HL-60 (cell line): ENCODE measurements around the gene GBP1.

ENCODE experiments used
- DNase-seq, 2 experiments: peaks; one replicate each; pipeline ENCODE4 v3.0.0-alpha.2; 2010 to 2020; ENCODE audit warnings: low read depth in 1 of 2, low spot score in 1 of 2
- H3K27ac ChIP-seq: fragments of 250-450 bp; sonication (Bioruptor Pico); replicated peaks from 2 replicates; pipeline ENCODE4 v1.5.1; 2020; ENCODE audit warnings: mild to moderate bottlenecking, moderate library complexity
- H3K27me3 ChIP-seq: fragments of 250-450 bp; sonication (Bioruptor Pico); 2 replicates; pipeline ENCODE4 v1.5.1; 2021; ENCODE audit warnings: mild to moderate bottlenecking, moderate library complexity; ENCODE audit not compliant: insufficient read depth, poor library complexity, severe bottlenecking
- H3K4me3 ChIP-seq: replicated peaks from 2 replicates; pipeline ENCODE4 v1.5.1; 2011; ENCODE audit warnings: mild to moderate bottlenecking, control low read depth, low read length; ENCODE audit not compliant: insufficient read depth
- GABPA ChIP-seq: IDR thresholded peaks from 2 replicates; pipeline ENCODE4 v1.6.1; 2012; ENCODE audit warnings: low read depth
- POLR2AphosphoS5 ChIP-seq: IDR thresholded peaks from 2 replicates; pipeline ENCODE4 v1.6.1; 2012; ENCODE audit warnings: low read depth
- SPI1 ChIP-seq: IDR thresholded peaks from 2 replicates; pipeline ENCODE4 v1.6.1; 2012; ENCODE audit warnings: low read depth, mild to moderate bottlenecking, borderline replicate concordance
- TF ChIP-seq, protein P1 (sequence below): IDR thresholded peaks from 2 replicates; pipeline ENCODE4 v1.6.1; 2012; ENCODE audit warnings: low read depth; ENCODE audit not compliant: insufficient replicate concordance
- TF ChIP-seq, protein P2 (sequence below): IDR thresholded peaks from one replicate; pipeline ENCODE4 v1.5.1; 2011; ENCODE audit warnings: low read length, control low read depth, inconsistent platforms; ENCODE audit not compliant: insufficient read depth

Gene GBP1

DNA sequence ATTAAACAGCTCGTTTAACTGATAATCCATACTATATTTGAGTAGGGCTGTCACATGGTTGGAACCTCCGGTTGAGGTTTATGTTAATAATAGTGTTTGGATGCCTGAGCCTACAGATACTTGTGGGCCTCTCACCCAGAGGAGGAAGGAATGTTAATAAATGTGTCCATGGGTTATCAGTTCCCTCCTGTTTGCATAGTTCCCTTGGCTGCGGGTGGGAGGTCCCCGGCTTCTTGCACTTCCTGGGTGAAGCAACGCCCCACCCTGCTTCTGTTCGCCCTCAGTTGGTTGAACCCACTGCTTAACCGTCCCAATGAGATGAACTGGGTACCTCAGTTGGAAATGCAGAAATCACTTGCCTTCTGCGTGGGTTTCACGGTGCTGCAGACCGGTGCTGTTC, 23.6 kb upstream of the GBP1 start:
- no peak for DNase-seq
- H3K27ac ChIP-seq = no peak overlapping the region
- TF ChIP-seq, protein P1, sequence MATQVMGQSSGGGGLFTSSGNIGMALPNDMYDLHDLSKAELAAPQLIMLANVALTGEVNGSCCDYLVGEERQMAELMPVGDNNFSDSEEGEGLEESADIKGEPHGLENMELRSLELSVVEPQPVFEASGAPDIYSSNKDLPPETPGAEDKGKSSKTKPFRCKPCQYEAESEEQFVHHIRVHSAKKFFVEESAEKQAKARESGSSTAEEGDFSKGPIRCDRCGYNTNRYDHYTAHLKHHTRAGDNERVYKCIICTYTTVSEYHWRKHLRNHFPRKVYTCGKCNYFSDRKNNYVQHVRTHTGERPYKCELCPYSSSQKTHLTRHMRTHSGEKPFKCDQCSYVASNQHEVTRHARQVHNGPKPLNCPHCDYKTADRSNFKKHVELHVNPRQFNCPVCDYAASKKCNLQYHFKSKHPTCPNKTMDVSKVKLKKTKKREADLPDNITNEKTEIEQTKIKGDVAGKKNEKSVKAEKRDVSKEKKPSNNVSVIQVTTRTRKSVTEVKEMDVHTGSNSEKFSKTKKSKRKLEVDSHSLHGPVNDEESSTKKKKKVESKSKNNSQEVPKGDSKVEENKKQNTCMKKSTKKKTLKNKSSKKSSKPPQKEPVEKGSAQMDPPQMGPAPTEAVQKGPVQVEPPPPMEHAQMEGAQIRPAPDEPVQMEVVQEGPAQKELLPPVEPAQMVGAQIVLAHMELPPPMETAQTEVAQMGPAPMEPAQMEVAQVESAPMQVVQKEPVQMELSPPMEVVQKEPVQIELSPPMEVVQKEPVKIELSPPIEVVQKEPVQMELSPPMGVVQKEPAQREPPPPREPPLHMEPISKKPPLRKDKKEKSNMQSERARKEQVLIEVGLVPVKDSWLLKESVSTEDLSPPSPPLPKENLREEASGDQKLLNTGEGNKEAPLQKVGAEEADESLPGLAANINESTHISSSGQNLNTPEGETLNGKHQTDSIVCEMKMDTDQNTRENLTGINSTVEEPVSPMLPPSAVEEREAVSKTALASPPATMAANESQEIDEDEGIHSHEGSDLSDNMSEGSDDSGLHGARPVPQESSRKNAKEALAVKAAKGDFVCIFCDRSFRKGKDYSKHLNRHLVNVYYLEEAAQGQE = no peak
- TF ChIP-seq GABPA = no peak
- H3K27me3 ChIP-seq = no peaks in the 10 kb centered on the region
- H3K4me3 ChIP-seq = no peak overlapping the region

DNA sequence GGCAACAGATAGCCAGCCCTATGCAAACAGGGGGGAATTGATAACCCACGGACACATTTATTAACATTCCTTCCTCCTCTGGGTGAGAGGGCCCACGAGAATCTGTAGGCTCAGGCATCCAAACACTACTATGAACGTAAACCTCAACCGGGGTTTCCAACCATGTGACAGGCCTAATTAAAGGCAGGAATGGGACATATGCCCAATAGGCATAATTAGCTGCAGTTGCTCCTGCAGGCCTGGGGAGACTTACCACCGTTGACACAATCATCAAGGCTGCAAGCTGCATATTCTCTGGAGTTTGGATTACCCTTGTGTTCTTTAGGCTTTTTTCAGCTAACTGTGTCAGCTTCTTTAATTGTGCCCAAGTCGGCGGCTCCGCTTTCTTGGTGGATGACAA, 22.2 kb upstream of the GBP1 start:
- DNase-seq = no peak
- TF ChIP-seq POLR2AphosphoS5 = no peak
- no peak for TF ChIP-seq SPI1
- TF ChIP-seq, protein P1 = no peak
- TF ChIP-seq, protein P2, sequence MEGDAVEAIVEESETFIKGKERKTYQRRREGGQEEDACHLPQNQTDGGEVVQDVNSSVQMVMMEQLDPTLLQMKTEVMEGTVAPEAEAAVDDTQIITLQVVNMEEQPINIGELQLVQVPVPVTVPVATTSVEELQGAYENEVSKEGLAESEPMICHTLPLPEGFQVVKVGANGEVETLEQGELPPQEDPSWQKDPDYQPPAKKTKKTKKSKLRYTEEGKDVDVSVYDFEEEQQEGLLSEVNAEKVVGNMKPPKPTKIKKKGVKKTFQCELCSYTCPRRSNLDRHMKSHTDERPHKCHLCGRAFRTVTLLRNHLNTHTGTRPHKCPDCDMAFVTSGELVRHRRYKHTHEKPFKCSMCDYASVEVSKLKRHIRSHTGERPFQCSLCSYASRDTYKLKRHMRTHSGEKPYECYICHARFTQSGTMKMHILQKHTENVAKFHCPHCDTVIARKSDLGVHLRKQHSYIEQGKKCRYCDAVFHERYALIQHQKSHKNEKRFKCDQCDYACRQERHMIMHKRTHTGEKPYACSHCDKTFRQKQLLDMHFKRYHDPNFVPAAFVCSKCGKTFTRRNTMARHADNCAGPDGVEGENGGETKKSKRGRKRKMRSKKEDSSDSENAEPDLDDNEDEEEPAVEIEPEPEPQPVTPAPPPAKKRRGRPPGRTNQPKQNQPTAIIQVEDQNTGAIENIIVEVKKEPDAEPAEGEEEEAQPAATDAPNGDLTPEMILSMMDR = no peak
- no peak for TF ChIP-seq GABPA
- H3K27ac ChIP-seq = no peak overlapping the region
- H3K4me3 ChIP-seq = no peak overlapping the region
- no peaks in the 10 kb centered on the region for H3K27me3 ChIP-seq

DNA sequence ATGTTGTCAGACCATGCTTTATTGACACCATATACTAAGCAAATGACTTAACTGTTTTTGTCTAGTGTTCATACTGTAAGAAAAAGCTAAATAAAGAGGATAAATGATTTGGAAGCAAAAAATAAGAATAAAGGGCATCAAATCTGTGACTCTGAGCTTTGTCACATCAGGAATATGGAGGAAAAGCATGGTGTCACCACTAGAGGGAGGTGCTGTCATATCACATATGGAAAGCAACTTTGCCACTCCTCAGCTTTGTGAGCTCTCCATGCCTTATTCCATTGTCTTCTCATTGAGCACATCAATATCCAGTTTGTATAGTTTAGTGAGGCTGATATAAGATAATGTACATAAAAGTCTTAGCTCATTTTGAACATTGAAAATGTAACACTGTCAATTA, 20.8 kb upstream of the GBP1 start:
- H3K27ac ChIP-seq = no peak overlapping the region
- H3K27me3 ChIP-seq = no peaks in the 10 kb centered on the region
- no peak overlapping the region for H3K4me3 ChIP-seq
- TF ChIP-seq GABPA (no peak), SPI1 (no peak), POLR2AphosphoS5 (no peak)
- TF ChIP-seq, protein P1 = no peak
- TF ChIP-seq, protein P2 = no peak
- DNase-seq = no peak

DNA sequence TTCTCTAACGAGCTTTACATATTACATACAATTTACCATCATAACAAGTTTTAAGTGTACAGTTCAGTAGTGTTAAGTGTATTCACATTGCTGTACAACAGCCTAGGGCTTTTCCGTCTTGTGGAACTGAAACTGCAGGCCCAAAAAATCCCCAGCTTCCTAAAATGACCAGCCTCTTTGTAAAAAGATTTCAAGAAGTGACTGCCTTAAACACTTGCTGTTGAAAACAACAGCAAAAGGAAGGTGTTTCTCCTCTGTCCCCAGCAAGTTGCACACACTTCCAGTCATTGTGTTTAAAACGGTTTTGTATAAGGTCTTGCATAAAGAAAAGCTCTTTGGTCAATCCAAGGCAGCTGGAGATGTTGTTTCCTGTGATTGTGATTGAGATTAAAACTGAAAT, 16.0 kb upstream of the GBP1 start:
- DNase-seq = no peak

More for the DNA sequence above, 16.0 kb upstream of the GBP1 start:
- no peaks in the 10 kb centered on the region for H3K27me3 ChIP-seq
- no peak for TF ChIP-seq SPI1
- TF ChIP-seq, protein P2 = no peak
- TF ChIP-seq POLR2AphosphoS5 = no peak
- no peak for TF ChIP-seq GABPA
- TF ChIP-seq, protein P1 = no peak
- H3K4me3 ChIP-seq = no peak overlapping the region
- H3K27ac ChIP-seq = no peak overlapping the region
